ENCODE results near the gene PINK1.

Gene PINK1

DNA sequence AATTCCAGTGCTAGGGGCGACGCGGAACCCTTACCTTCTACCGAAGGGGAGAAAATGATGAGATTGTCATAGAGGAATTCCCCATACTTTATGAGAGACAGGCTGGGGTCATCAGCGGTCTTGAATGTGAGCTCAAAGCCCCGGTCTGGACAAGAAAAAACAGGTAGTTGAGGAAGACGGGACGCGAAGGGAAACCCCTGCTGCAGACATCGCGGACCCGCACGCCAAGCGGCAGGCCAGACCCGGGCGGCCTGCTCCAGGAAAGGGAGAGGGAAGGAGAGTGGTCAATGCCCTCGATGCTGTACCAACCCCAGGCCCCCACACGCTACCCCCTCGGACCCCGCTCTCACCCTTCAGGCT, 27.6 kb downstream of the PINK1 start:
- peak overlapping the region; percentile 20 for H2BK120ac ChIP-seq (ENCODE audit: insufficient read depth, low read length, poor library complexity)
- peak overlapping the region; percentile 76 for H2AFZ ChIP-seq (ENCODE audit: insufficient read depth, low read length, poor library complexity)
- H3K23ac ChIP-seq (ENCODE audit: low read length) = no peak overlapping the region
- H3K18ac ChIP-seq (ENCODE audit: low read length) = peak overlapping the region; percentile 62
- H3K9ac ChIP-seq (ENCODE audit: low read length) = peak overlapping the region; percentile 99
- H3K4me1 ChIP-seq (ENCODE audit: control insufficient read depth in 1 of 2, insufficient read depth in 2 of 2, low read length in 2 of 2) = peaks cover 7 to 11% of the 10 kb centered on the region in 2 experiments
- H3K27ac ChIP-seq (ENCODE audit: low read depth, low read length) = peak overlapping the region; percentile 27
- H4K8ac ChIP-seq (ENCODE audit: low read depth, low read length) = peak overlapping the region; percentile 89
- peak overlapping the region; percentile 99 for H3K4me3 ChIP-seq (ENCODE audit: low read depth, low read length)
- H3K79me1 ChIP-seq (ENCODE audit: low read length) = peaks cover 7% of the 10 kb centered on the region
- peak overlapping the region; percentile 78 for H4K12ac ChIP-seq (ENCODE audit: low read depth, low read length)
- no peaks in the 10 kb centered on the region for H3K27me3 ChIP-seq (ENCODE audit: insufficient read depth, low read length)
- no peak overlapping the region for H2BK12ac ChIP-seq (ENCODE audit: low read length)
- peak overlapping the region; percentile 50 for H2AK5ac ChIP-seq (ENCODE audit: low read length)
- H3K9me3 ChIP-seq (ENCODE audit: insufficient read depth, low read depth, low read length) = peaks cover 4% of the 10 kb centered on the region
- peaks cover 14 to 23% of the 10 kb centered on the region in 2 experiments for H3K36me3 ChIP-seq (ENCODE audit: control insufficient read depth in 1 of 2, insufficient read depth in 2 of 2, low read length in 2 of 2)
- H2BK5ac ChIP-seq (ENCODE audit: low read depth, low read length, poor library complexity) = no peak overlapping the region
- peak overlapping the region; percentile 84 for H4K91ac ChIP-seq (ENCODE audit: low read depth, low read length)
- peak overlapping the region; percentile 97 for H3K4me2 ChIP-seq (ENCODE audit: low read length)
- peak overlapping the region; percentile 94 for H3K4ac ChIP-seq (ENCODE audit: low read depth, low read length)
- no CpG with 5 or more reads among the region's 20 CpGs for WGBS (ENCODE audit: extremely low coverage, insufficient coverage, insufficient read length)
- peaks cover 9% of the 10 kb centered on the region for H3K79me2 ChIP-seq (ENCODE audit: control insufficient read depth, insufficient read depth, low read length, poor library complexity)
- DNase-seq = peak; percentile 16 to 40
- H3K14ac ChIP-seq (ENCODE audit: low read length) = peak overlapping the region; percentile 65

GRCh38 chr1:20661207-20662109, 28.2 kb downstream of the PINK1 start, which contains the start of gene DDOST:
TSS of gene DDOST (minus strand) at chr1:20661369. CDS start at chr1:20661350, 19 bp downstream.
- Histone ChIP-seq H3K4me1 (ENCODE audit: control insufficient read depth in 1 of 2, insufficient read depth in 2 of 2, low read length in 2 of 2) (peaks cover 7 to 11% of the 10 kb centered on the region in 2 experiments), H3K4me3 (ENCODE audit: low read depth, low read length) (peak within 1 kb of the TSS; percentile 99), H3K79me1 (ENCODE audit: low read length) (peaks cover 7% of the 10 kb centered on the region), H3K23ac (ENCODE audit: low read length) (no peak within 1 kb of the TSS), H2AK5ac (ENCODE audit: low read length) (peak within 1 kb of the TSS; percentile 50), H3K27ac (ENCODE audit: low read depth, low read length) (peak within 1 kb of the TSS; percentile 27), H2BK12ac (ENCODE audit: low read length) (no peak within 1 kb of the TSS), H4K91ac (ENCODE audit: low read depth, low read length) (peak within 1 kb of the TSS; percentile 84), H3K18ac (ENCODE audit: low read length) (peak within 1 kb of the TSS; percentile 62), H2BK120ac (ENCODE audit: insufficient read depth, low read length, poor library complexity) (peak within 1 kb of the TSS; percentile 32), H3K79me2 (ENCODE audit: control insufficient read depth, insufficient read depth, low read length, poor library complexity) (peaks cover 9% of the 10 kb centered on the region), H3K9me3 (ENCODE audit: insufficient read depth, low read depth, low read length) (peaks cover 4% of the 10 kb centered on the region), H3K27me3 (ENCODE audit: insufficient read depth, low read length) (no peaks in the 10 kb centered on the region), H3K4me2 (ENCODE audit: low read length) (peak within 1 kb of the TSS; percentile 97), H2AFZ (ENCODE audit: insufficient read depth, low read length, poor library complexity) (peak within 1 kb of the TSS; percentile 76), H3K4ac (ENCODE audit: low read depth, low read length) (peak within 1 kb of the TSS; percentile 94), H4K8ac (ENCODE audit: low read depth, low read length) (peak within 1 kb of the TSS; percentile 95), H4K12ac (ENCODE audit: low read depth, low read length) (peak within 1 kb of the TSS; percentile 78), H3K14ac (ENCODE audit: low read length) (peak within 1 kb of the TSS; percentile 82), H2BK5ac (ENCODE audit: low read depth, low read length, poor library complexity) (peak within 1 kb of the TSS; percentile 28), H3K36me3 (ENCODE audit: control insufficient read depth in 1 of 2, insufficient read depth in 2 of 2, low read length in 2 of 2) (peaks cover 10 to 17% of the 10 kb centered on the region in 2 experiments), H3K9ac (ENCODE audit: low read length) (peak within 1 kb of the TSS; percentile 99)
- no CpG with 5 or more reads among the region's 58 CpGs for WGBS (ENCODE audit: extremely low coverage, insufficient coverage, insufficient read length)
- peak; percentile 98 for DNase-seq

GRCh38 chr1:20662110-20662475, 28.8 kb downstream of the PINK1 start:
- Histone ChIP-seq H3K4me3 (ENCODE audit: low read depth, low read length) (peak overlapping the region; percentile 84), H3K4me1 (ENCODE audit: control insufficient read depth in 1 of 2, insufficient read depth in 2 of 2, low read length in 2 of 2) (peaks cover 7 to 11% of the 10 kb centered on the region in 2 experiments), H3K4ac (ENCODE audit: low read depth, low read length) (peak overlapping the region; percentile 1), H3K27ac (ENCODE audit: low read depth, low read length) (no peak overlapping the region), H3K9ac (ENCODE audit: low read length) (peak overlapping the region; percentile 87), H2AK5ac (ENCODE audit: low read length) (peak overlapping the region; percentile 40), H3K27me3 (ENCODE audit: insufficient read depth, low read length) (no peaks in the 10 kb centered on the region), H3K9me3 (ENCODE audit: insufficient read depth, low read depth, low read length) (peaks cover 4% of the 10 kb centered on the region), H3K79me1 (ENCODE audit: low read length) (peaks cover 7% of the 10 kb centered on the region), H3K23ac (ENCODE audit: low read length) (no peak overlapping the region), H3K14ac (ENCODE audit: low read length) (no peak overlapping the region), H3K79me2 (ENCODE audit: control insufficient read depth, insufficient read depth, low read length, poor library complexity) (peaks cover 9% of the 10 kb centered on the region), H3K18ac (ENCODE audit: low read length) (no peak overlapping the region), H3K4me2 (ENCODE audit: low read length) (peak overlapping the region; percentile 93), H2BK12ac (ENCODE audit: low read length) (no peak overlapping the region), H4K91ac (ENCODE audit: low read depth, low read length) (peak overlapping the region; percentile 72), H4K8ac (ENCODE audit: low read depth, low read length) (peak overlapping the region; percentile 95), H2BK120ac (ENCODE audit: insufficient read depth, low read length, poor library complexity) (no peak overlapping the region), H2AFZ (ENCODE audit: insufficient read depth, low read length, poor library complexity) (peak overlapping the region; percentile 55), H4K12ac (ENCODE audit: low read depth, low read length) (peak overlapping the region; percentile 70), H2BK5ac (ENCODE audit: low read depth, low read length, poor library complexity) (no peak overlapping the region), H3K36me3 (ENCODE audit: control insufficient read depth in 1 of 2, insufficient read depth in 2 of 2, low read length in 2 of 2) (peaks cover 7 to 13% of the 10 kb centered on the region in 2 experiments)
- no CpG with 5 or more reads among the region's 7 CpGs for WGBS (ENCODE audit: extremely low coverage, insufficient coverage, insufficient read length)
- DNase-seq = no peak

GRCh38 chr1:20663365-20663764, 30.1 kb downstream of the PINK1 start:
- no peak for DNase-seq
- no peak overlapping the region for H3K4me3 ChIP-seq (ENCODE audit: low read depth, low read length)
- H2BK12ac ChIP-seq (ENCODE audit: low read length) = no peak overlapping the region
- no peaks in the 10 kb centered on the region for H3K27me3 ChIP-seq (ENCODE audit: insufficient read depth, low read length)
- H3K9me3 ChIP-seq (ENCODE audit: insufficient read depth, low read depth, low read length) = peaks cover 4% of the 10 kb centered on the region
- H3K36me3 ChIP-seq (ENCODE audit: control insufficient read depth in 1 of 2, insufficient read depth in 2 of 2, low read length in 2 of 2) = peaks cover 0 to 3% of the 10 kb centered on the region in 2 experiments
- H2AFZ ChIP-seq (ENCODE audit: insufficient read depth, low read length, poor library complexity) = no peak overlapping the region
- no peak overlapping the region for H4K12ac ChIP-seq (ENCODE audit: low read depth, low read length)
- no peak overlapping the region for H3K27ac ChIP-seq (ENCODE audit: low read depth, low read length)
- no peak overlapping the region for H3K9ac ChIP-seq (ENCODE audit: low read length)
- no CpG with 5 or more reads among the region's 1 CpG for WGBS (ENCODE audit: extremely low coverage, insufficient coverage, insufficient read length)
- H3K79me1 ChIP-seq (ENCODE audit: low read length) = peaks cover 7% of the 10 kb centered on the region
- no peak overlapping the region for H4K8ac ChIP-seq (ENCODE audit: low read depth, low read length)
- no peak overlapping the region for H3K4me2 ChIP-seq (ENCODE audit: low read length)
- no peak overlapping the region for H3K23ac ChIP-seq (ENCODE audit: low read length)
- no peak overlapping the region for H4K91ac ChIP-seq (ENCODE audit: low read depth, low read length)
- no peak overlapping the region for H3K18ac ChIP-seq (ENCODE audit: low read length)
- H3K4ac ChIP-seq (ENCODE audit: low read depth, low read length) = no peak overlapping the region
- no peak overlapping the region for H3K14ac ChIP-seq (ENCODE audit: low read length)
- H3K4me1 ChIP-seq (ENCODE audit: control insufficient read depth in 1 of 2, insufficient read depth in 2 of 2, low read length in 2 of 2) = peaks cover 7 to 11% of the 10 kb centered on the region in 2 experiments
- H2BK5ac ChIP-seq (ENCODE audit: low read depth, low read length, poor library complexity) = no peak overlapping the region
- no peak overlapping the region for H2BK120ac ChIP-seq (ENCODE audit: insufficient read depth, low read length, poor library complexity)
- no peak overlapping the region for H2AK5ac ChIP-seq (ENCODE audit: low read length)
- H3K79me2 ChIP-seq (ENCODE audit: control insufficient read depth, insufficient read depth, low read length, poor library complexity) = peaks cover 9% of the 10 kb centered on the region
